ENCODE data around the gene CCDC43. TPM values are rescaled to one million over a fixed set of nuclear protein-coding genes. Genes with fewer than 3 reads are reported as not detected.

CCDC43 gene
- total RNA-seq, 3 donors from 2014 or later: 14.3 to 19.1 (median 18.7) TPM

DNA sequence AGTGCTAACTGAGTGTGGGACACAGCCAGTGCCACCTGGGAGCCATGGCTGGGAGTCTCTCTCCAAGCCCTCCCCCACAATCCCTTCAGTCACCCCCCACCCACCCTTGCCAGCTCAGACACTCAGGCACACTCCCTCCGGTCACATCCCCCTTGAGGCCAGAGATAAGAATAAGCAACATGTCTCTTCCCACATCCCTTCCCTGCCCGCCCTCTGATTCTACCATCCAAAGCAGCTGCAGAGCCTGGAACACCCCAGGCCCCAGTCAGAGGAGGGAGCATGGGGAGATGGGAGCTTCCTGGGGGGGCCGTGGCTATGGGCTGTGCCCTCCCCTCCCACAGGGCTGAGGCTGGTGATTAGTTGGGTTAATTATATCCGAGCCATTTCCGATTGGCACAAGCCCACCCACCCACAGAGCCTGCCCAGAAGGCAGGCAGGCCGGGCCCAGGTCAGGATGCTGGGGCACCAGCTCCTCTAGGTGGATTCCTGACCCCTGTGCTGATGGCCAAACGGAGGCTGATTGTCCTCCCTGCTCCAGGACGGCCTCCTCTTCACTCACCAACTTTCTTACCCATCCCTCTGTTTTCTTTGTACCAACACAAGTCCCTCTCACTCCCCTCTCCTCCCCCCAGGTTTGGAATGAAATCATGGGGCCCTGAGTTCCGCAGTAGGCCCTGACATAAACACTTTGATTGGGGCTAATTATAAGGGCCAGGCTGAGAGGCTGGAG lies 61.9 kb downstream of the CCDC43 start:
- Histone ChIP-seq H3K9me3 (no peaks in the 10 kb centered on the region), H3K4me1 (ENCODE audit: low read depth) (no peaks in the 10 kb centered on the region), H3K4me3 (no peak overlapping the region), H3K36me3 (ENCODE audit: low read depth) (no peaks in the 10 kb centered on the region)
- DNase-seq: no peak
- ATAC-seq: no peak
- TF ChIP-seq, protein P1, sequence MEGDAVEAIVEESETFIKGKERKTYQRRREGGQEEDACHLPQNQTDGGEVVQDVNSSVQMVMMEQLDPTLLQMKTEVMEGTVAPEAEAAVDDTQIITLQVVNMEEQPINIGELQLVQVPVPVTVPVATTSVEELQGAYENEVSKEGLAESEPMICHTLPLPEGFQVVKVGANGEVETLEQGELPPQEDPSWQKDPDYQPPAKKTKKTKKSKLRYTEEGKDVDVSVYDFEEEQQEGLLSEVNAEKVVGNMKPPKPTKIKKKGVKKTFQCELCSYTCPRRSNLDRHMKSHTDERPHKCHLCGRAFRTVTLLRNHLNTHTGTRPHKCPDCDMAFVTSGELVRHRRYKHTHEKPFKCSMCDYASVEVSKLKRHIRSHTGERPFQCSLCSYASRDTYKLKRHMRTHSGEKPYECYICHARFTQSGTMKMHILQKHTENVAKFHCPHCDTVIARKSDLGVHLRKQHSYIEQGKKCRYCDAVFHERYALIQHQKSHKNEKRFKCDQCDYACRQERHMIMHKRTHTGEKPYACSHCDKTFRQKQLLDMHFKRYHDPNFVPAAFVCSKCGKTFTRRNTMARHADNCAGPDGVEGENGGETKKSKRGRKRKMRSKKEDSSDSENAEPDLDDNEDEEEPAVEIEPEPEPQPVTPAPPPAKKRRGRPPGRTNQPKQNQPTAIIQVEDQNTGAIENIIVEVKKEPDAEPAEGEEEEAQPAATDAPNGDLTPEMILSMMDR (IDR thresholded peaks at IDR 0.05): no peak
- intact Hi-C loops (cut with DNase I, micrococcal nuclease): no loop called here

Other genes starting within 250 kb of the CCDC43 start
- gene GPATCH8, start 186.4 kb downstream of the CCDC43 start, total RNA-seq: 10 to 100 TPM; 34.8 to 48.4 (median 36.3) TPM
- 1 to 10 TPM in 2 of 3 donors, under 1 TPM in 1; 0.58 to 3.0 (median 1.5) TPM for gene FZD2, start 132.3 kb downstream of the CCDC43 start, total RNA-seq
- gene MEIOC, start 33.3 kb downstream of the CCDC43 start, total RNA-seq: under 1 TPM in 1 of 3 donors, not detected in 2; 0.16 TPM
- 10 to 100 TPM in 1 of 3 donors, 1 to 10 TPM in 2; 4.9 to 10.2 (median 7.2) TPM for gene DBF4B, start 18.9 kb upstream of the CCDC43 start, total RNA-seq
- gene ADAM11, start 69.2 kb upstream of the CCDC43 start, total RNA-seq: 1 to 10 TPM in 1 of 3 donors, under 1 TPM in 1, not detected in 1; 0.17 to 4.7 TPM
- gene GJC1, start 140.5 kb upstream of the CCDC43 start, total RNA-seq: 100 to 1,000 TPM in 1 of 3 donors, 1 to 10 TPM in 2; 2.2 to 140 (median 5.7) TPM
- 1 to 10 TPM in 1 of 3 donors, not detected in 2; 1.6 TPM for gene HIGD1B, start 158.1 kb upstream of the CCDC43 start, total RNA-seq
- 10 to 100 TPM; 66.3 to 88.1 (median 82.0) TPM for gene EFTUD2, start 209.7 kb upstream of the CCDC43 start, total RNA-seq
- under 1 TPM in 2 of 3 donors, not detected in 1; 0.23 to 0.47 TPM for gene GFAP, start 225.7 kb upstream of the CCDC43 start, total RNA-seq